ENCODE data around the gene EYA4.

The EYA4 gene

DNA sequence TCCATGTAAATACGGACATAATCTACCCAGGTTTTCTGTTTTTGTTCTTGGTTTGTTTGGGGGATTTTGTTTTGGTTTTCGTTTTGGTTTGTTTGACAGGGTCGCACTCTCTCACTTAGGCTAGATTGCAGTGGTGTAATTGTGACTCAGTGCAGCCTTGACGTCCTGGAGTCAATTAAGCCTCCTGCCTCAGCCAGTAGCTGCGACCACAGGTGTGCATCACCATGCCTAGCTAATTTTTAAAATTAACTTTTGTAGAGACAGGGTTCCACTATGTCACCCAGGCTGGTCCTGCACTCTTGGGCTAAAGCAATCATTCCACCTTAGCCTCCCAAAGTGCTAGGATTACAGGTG lies 37.8 kb upstream of the EYA4 start:
- H3K27ac ChIP-seq, result no peak overlapping the region
- in situ Hi-C loops (cut with HindIII; ENCODE audit: low pct_ligation_motif_present, low sequenced_read_pairs), result no loop called here
- no peaks in the 10 kb centered on the region for H3K36me3 ChIP-seq (replicated peaks)
- no peak for DNase-seq
- no peak overlapping the region for H3K4me3 ChIP-seq (ENCODE audit: low read depth, low read length)
- H3K27me3 ChIP-seq (replicated peaks), result no peaks in the 10 kb centered on the region
- TF ChIP-seq CTCF (IDR thresholded peaks at IDR 0.05; ENCODE audit: low read depth, low read length, missing control alignments), result no peak

- TF ChIP-seq CTCF (IDR thresholded peaks at IDR 0.05; ENCODE audit: low read depth, low read length, missing control alignments), result no peak
- in situ Hi-C loops (cut with HindIII; ENCODE audit: low pct_ligation_motif_present, low sequenced_read_pairs), result no loop called here
- Histone ChIP-seq H3K4me3 (ENCODE audit: low read depth, low read length) (no peak overlapping the region), H3K27me3 (replicated peaks) (no peaks in the 10 kb centered on the region), H3K27ac (no peak overlapping the region), H3K36me3 (replicated peaks) (no peaks in the 10 kb centered on the region)
- no peak for DNase-seq
These were observed 35.9 kb upstream of the EYA4 start for GRCh38 chr6:133205304-133205703.

DNA sequence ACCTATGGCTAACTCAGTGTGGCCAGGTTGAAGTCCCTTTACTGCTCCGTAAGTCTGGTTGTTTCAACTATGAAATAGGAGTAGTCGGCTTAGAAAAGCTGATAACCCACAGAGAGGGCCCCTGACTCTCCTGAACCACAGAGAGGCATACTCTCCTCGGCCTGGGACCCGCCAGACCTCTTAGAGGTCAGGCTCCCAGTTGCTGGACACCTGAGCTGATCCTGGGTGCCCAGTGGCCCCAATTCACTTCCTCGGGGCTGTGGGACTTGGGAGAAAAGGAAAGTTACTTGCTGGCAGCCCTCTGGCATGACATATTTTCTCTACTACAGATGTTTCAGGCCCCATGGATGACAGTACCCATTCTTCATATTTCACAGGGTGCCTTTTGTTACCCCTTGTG lies 34.2 kb upstream of the EYA4 start:
- H3K36me3 ChIP-seq (replicated peaks), result no peaks in the 10 kb centered on the region
- TF ChIP-seq CTCF (IDR thresholded peaks at IDR 0.05; ENCODE audit: low read depth, low read length, missing control alignments), result no peak
- H3K4me3 ChIP-seq (ENCODE audit: low read depth, low read length), result no peak overlapping the region
- H3K27ac ChIP-seq, result no peak overlapping the region
- in situ Hi-C loops (cut with HindIII; ENCODE audit: low pct_ligation_motif_present, low sequenced_read_pairs), result no loop called here
- no peak for DNase-seq
- H3K27me3 ChIP-seq (replicated peaks), result no peaks in the 10 kb centered on the region

DNA sequence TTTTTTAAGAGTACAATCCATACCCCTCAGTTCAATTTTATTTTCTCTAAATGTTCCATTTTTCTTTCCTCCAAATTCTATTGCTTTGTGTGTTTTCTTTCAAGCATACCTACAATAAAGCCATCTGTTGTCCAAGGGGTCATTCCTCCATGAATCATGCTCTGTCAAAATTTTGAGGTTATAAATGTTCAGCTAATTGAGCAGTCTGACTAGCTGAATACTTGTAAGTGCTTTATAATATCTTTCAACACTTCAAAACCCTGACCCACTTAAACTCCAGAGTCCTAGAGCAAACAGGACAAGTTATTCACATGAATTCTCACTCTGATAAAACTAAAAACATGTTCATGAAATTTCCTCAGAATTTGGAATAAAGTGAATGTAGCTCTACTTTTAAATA lies 33.4 kb upstream of the EYA4 start:
- H3K27me3 ChIP-seq (replicated peaks), result no peaks in the 10 kb centered on the region
- no peak overlapping the region for H3K27ac ChIP-seq
- no peak overlapping the region for H3K4me3 ChIP-seq (ENCODE audit: low read depth, low read length)
- TF ChIP-seq CTCF (IDR thresholded peaks at IDR 0.05; ENCODE audit: low read depth, low read length, missing control alignments), result no peak
- DNase-seq, result no peak
- in situ Hi-C loops (cut with HindIII; ENCODE audit: low pct_ligation_motif_present, low sequenced_read_pairs), result no loop called here
- H3K36me3 ChIP-seq (replicated peaks), result no peaks in the 10 kb centered on the region

DNA sequence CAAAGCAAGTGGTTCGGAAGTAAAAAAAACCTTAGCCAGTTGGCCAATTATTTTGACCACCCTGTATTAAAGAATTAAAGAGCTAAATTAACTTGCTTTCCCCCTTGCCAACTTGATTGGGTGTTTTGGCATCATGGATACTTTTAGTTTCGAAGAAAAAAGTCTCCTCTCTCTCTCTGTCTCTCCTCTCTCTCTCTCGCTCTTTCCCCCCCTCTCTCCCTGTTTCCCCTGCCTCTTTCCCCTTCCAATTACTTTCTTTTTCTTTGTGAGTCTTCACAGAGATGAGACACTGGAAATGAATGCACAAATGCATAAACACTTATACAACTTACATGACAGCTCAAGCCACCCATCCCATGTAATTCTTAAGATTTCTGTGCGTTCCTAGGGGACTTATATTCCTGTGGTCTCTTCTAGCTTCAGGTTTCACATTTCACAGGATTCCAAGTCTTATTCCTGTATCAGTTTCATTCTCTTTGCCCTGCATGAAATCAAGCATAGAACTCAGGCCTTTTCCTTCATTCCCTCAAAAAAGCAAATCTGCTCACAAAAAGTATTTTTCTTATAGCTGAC lies 32.9 kb upstream of the EYA4 start:
- Histone ChIP-seq H3K36me3 (replicated peaks) (no peaks in the 10 kb centered on the region), H3K4me3 (ENCODE audit: low read depth, low read length) (no peak overlapping the region), H3K27me3 (replicated peaks) (no peaks in the 10 kb centered on the region), H3K27ac (no peak overlapping the region)
- in situ Hi-C loops (cut with HindIII; ENCODE audit: low pct_ligation_motif_present, low sequenced_read_pairs), result no loop called here
- TF ChIP-seq CTCF (IDR thresholded peaks at IDR 0.05; ENCODE audit: low read depth, low read length, missing control alignments), result no peak
- no peak for DNase-seq

DNA sequence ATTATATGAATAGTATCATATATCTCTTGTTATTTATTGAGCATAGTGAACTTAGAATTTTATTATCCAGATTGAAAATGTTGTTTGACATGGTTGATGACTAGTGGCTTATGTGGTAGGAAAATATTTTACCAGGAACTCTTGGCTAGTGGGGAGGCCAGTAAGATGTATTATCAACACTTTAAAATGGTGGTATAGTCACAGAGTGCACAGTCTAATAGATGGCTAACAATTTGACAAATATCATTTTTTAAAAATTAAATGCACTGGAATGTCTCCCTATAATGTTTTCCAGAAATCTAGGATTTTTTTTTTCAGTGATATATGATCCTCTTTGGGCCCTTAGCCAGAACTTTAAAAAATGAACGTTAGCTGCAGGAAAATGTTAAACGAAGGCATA lies 26.9 kb upstream of the EYA4 start:
- DNase-seq, result no peak
- in situ Hi-C loops (cut with HindIII; ENCODE audit: low pct_ligation_motif_present, low sequenced_read_pairs), result no loop called here
- no peak overlapping the region for H3K4me3 ChIP-seq (ENCODE audit: low read depth, low read length)
- no peaks in the 10 kb centered on the region for H3K36me3 ChIP-seq (replicated peaks)
- TF ChIP-seq CTCF (IDR thresholded peaks at IDR 0.05; ENCODE audit: low read depth, low read length, missing control alignments), result no peak
- H3K27me3 ChIP-seq (replicated peaks), result no peaks in the 10 kb centered on the region
- H3K27ac ChIP-seq, result no peak overlapping the region
